Upper lobe of left lung (tissue), 6 donors: ENCODE measurements around the gene TRAPPC11. TPM values are rescaled to one million over a fixed set of nuclear protein-coding genes. Genes with fewer than 3 reads are reported as not detected.

Source experiments
- ATAC-seq, 2 donors: fragments of 200-7000 bp; cut with Tn5 transposase; one replicate each; pipeline ENCODE4 v1.9.1; 2022; ENCODE audit warnings: mild to moderate bottlenecking in 2 of 2, moderate library complexity in 2 of 2; ENCODE audit not compliant: low FRiP score in 2 of 2
- DNase-seq, 2 donors: peaks; one replicate each; pipeline ENCODE4 v3.0.0-alpha.2; 2019 to 2020
- H3K27ac ChIP-seq, 4 donors: fragments of 200-600 bp; sonication (generic); one replicate each; pipeline ENCODE4 v1.5.1; 2016 to 2019
- H3K27me3 ChIP-seq, 4 donors: fragments of 200-600 bp; sonication (generic); one replicate each; pipeline ENCODE4 v1.5.1; 2017 to 2019
- H3K36me3 ChIP-seq, 4 donors: fragments of 200-600 bp; sonication (generic); one replicate each; pipeline ENCODE4 v1.5.1; 2016 to 2019
- H3K4me1 ChIP-seq, 4 donors: fragments of 200-600 bp; sonication (generic); one replicate each; pipeline ENCODE4 v1.5.1; 2018 to 2019
- H3K4me3 ChIP-seq, 4 donors: fragments of 200-600 bp; sonication (generic); one replicate each; pipeline ENCODE4 v1.5.1; 2017 to 2019; ENCODE audit warnings: mild to moderate bottlenecking in 2 of 4, moderate library complexity in 1 of 4
- H3K9me3 ChIP-seq, 4 donors: fragments of 200-600 bp; sonication (generic); one replicate each; pipeline ENCODE4 v1.5.1; 2018 to 2019
- CTCF ChIP-seq, 6 experiments: fragments of 450-650 bp in 4 of 6; fragments of 200-600 bp in 2 of 6; sonication (generic) in 2 of 6; IDR thresholded peaks; one replicate each; pipeline ENCODE4 v1.5.1; 2016 to 2019; ENCODE audit warnings: antibody characterized with exemption in 6 of 6
- EP300 ChIP-seq, 4 donors: sonication (generic); formaldehyde crosslinking; IDR thresholded peaks; one replicate each; pipeline ENCODE4 v1.5.1; 2017; ENCODE audit warnings: antibody characterized with exemption in 4 of 4, control low read depth in 2 of 4
- POLR2A ChIP-seq, 4 donors: fragments of 450-650 bp; IDR thresholded peaks; one replicate each; pipeline ENCODE4 v1.5.1; 2016 to 2017; ENCODE audit warnings: antibody characterized with exemption in 4 of 4, mild to moderate bottlenecking in 2 of 4
- POLR2AphosphoS5 ChIP-seq, 2 donors: sonication (generic); formaldehyde crosslinking; IDR thresholded peaks; one replicate each; pipeline ENCODE4 v1.5.1; 2017; ENCODE audit warnings: antibody characterized with exemption in 2 of 2
- WGBS, 2 donors: methylation state at CpG; one replicate each; pipeline ENCODE4 v1.1.5; 2017 to 2018; 5-methylcytosine and 5-hydroxymethylcytosine counted together
- small RNA-seq, 4 donors: library from RNA; depleted of rRNA; stranded (forward); fragments of <200 nt; gene quantifications; one replicate each; pipeline ENCODE3, GENCODE V24; 2016
- total RNA-seq, 6 donors: library from RNA; depleted of rRNA in 4 of 6; stranded (reverse); fragments of >200 nt in 4 of 6; gene quantifications; one replicate each; pipeline versions ENCODE4 v1.1.0 to v1.2.1, GENCODE V29; 2016 to 2021
- donor health status: DM: no; HTN: no; CAD: no; lungs with moderate emphysema.
- donor health status: DM: no; HTN: yes; CAD: no; lungs with severe emphysema.

TRAPPC11 gene
- total RNA-seq, 6 donors from 2014 or later = 33.0 to 73.3 (median 39.1) TPM

- WGBS, 2 donors = 72% methylated on average over 29 of the region's 29 CpGs
- H3K4me3 ChIP-seq = no peak overlapping the region
- no peaks in the 10 kb centered on the region for H3K36me3 ChIP-seq
- TF ChIP-seq EP300 (IDR thresholded peaks at IDR 0.05) (no peak), CTCF (IDR thresholded peaks at IDR 0.05) (peak in 1 of 6 experiments; percentile 9)
- H3K9me3 ChIP-seq = no peaks in the 10 kb centered on the region
- DNase-seq (peak in 1 of 2 donors; percentile 67), ATAC-seq (peak; percentile 48 to 57)
- H3K4me1 ChIP-seq = no peaks in the 10 kb centered on the region
- H3K27me3 ChIP-seq = no peaks in the 10 kb centered on the region
- H3K27ac ChIP-seq = no peak overlapping the region
Measured at GRCh38 chr4:183758061-183758757, 99.1 kb downstream of the TRAPPC11 start.

DNA sequence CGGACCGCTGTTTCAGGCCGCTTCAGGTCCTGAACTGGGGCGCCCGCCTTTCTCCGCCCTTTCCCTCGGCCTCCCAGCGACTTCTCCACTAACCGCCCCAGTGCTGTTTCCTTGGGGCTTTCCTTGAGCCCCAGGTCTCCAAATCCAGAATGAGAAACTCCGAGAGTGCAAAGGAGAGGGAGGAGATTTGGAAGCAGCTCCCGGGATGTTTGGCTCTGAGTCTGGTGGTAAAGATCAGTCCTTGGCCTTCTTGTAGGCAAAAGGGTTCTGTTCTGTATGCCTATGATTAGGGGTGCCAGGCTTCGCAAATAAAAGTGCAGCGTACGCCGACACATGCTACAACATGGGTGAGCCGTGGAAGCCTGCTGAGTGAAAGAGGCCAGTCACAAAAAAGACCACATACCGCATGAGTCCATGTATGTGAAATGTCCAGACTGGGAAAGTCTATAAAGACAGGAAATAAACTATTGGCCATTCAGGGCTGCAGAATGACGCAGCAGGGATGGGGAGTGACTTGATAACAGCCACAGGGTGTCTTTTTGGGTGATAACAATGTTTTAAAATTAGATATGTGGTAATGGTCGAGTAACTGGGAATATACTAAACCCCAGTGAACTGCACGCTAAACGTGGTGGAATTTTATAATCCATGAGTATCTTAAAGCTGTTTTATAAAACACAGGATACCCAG lies 99.8 kb downstream of the TRAPPC11 start:
- H3K27ac ChIP-seq = no peak overlapping the region
- H3K36me3 ChIP-seq = no peaks in the 10 kb centered on the region
- WGBS, 2 donors = 88 to 89% methylated on average over 21 of the region's 21 CpGs
- no peak overlapping the region for H3K4me3 ChIP-seq
- TF ChIP-seq POLR2AphosphoS5 (IDR thresholded peaks at IDR 0.05) = no peak
- no peak for TF ChIP-seq CTCF (IDR thresholded peaks at IDR 0.05)
- TF ChIP-seq EP300 (IDR thresholded peaks at IDR 0.05) = no peak
- no peak for TF ChIP-seq POLR2A (IDR thresholded peaks at IDR 0.05)
- DNase-seq = no peak
- no peaks in the 10 kb centered on the region for H3K27me3 ChIP-seq
- H3K9me3 ChIP-seq = no peaks in the 10 kb centered on the region
- no peak for ATAC-seq
- H3K4me1 ChIP-seq = no peaks in the 10 kb centered on the region

- Histone ChIP-seq H3K27me3 (no peaks in the 10 kb centered on the region), H3K4me3 (no peak overlapping the region), H3K27ac (no peak overlapping the region), H3K9me3 (no peaks in the 10 kb centered on the region), H3K4me1 (no peaks in the 10 kb centered on the region), H3K36me3 (no peaks in the 10 kb centered on the region)
- 62 to 68% methylated on average over 1 of the region's 1 CpG for WGBS, 2 donors
- no peak for ATAC-seq
- DNase-seq = no peak
- TF ChIP-seq POLR2AphosphoS5 (IDR thresholded peaks at IDR 0.05) (no peak), EP300 (IDR thresholded peaks at IDR 0.05) (no peak), POLR2A (IDR thresholded peaks at IDR 0.05) (no peak), CTCF (IDR thresholded peaks at IDR 0.05) (no peak)
Measured at GRCh38 chr4:183760326-183760725, 101.2 kb downstream of the TRAPPC11 start.

Small RNA genes lying within 50 kb of the gene (small RNA-seq; reads per million reads assigned to genes)
- 0 reads per million in 4 donors for gene RNU6-1053P
- 0 reads per million in 4 donors for gene RNU6-335P
- gene RNU6-479P = 0 reads per million in 4 donors

Other genes with a start within 250 kb of the TRAPPC11 start
- gene CDKN2AIP, start 214.7 kb upstream of the TRAPPC11 start, total RNA-seq = 10 to 100 TPM in 5 of 6 donors, 1 to 10 TPM in 1; 7.8 to 25.7 (median 15.6) TPM
- gene ING2, start 154.2 kb upstream of the TRAPPC11 start, total RNA-seq = 10 to 100 TPM in 4 of 6 donors, 1 to 10 TPM in 2; 8.2 to 27.7 (median 10.8) TPM
- gene RWDD4, start 108 bp upstream of the TRAPPC11 start, total RNA-seq = 10 to 100 TPM in 4 of 6 donors, 1 to 10 TPM in 2; 2.1 to 16.7 (median 14.4) TPM
- gene STOX2, start 246.0 kb downstream of the TRAPPC11 start, total RNA-seq = 10 to 100 TPM; 10.1 to 49.2 (median 24.1) TPM